ENCODE results near the gene SH2D2A.
A peak's percentile ranks its signal among the peaks of the same experiment; 100 is the strongest.

The SH2D2A gene

DNA sequence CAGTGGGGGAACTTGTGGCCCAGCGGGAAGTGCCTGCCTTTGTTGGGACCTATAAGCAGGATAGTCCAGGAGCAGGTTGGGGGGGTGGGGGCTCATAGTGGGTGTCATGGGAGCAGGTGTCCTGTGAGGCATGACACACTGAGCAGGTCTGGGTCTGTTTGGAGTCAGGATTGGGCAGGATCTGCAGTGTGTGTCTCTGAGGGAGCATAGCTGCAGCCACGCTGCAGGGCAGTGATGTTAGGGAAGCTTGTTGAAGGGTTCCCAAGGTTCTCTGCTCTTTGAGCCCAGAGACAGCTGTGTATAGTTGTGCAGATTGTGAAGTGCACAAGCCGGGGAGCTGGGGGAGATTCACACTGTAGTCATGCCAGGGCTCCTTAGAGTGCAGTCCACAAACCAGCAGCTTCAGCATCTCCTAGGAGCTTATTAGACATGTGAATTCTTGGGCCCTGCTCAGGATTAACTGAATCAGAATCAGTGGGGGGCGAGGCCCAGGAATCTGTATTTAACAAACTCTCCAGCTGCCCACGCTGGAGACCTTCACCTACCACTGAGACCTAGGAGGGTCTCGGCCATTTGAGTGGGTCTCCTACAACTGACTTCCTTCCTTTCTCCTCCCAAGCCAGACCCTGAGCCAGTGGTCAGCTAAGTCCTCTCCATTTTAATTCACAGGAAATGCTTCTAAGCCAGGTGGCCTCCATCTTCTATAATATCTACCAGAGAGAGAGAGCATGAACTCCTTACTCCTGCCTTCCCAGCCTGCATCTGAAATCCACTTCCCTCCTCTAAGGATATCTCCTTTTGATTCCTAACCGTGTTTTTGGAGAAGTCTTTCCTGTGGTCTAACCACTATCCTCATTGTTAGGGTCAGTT, 31.2 kb upstream of the SH2D2A start:
- no peak for DNase-seq

DNA sequence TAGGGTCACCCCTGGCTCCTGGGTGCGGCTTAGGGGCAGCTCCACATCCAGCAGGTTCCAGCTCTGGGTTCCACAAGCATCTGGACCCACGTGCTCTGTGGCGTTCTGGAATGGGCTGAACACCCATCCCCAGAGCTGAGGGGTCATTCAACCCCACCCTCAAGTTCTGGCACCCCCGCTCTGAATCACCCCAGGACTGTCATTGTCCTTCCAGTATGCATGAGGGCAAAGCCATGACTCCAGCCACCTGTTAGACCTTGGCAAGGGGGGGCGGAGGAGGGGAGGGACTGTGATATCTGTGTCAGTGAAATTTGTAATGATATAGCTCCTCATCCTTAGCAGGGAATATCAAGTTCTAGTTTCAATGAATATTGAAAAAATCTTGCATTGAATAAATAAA, 30.0 kb upstream of the SH2D2A start:
- no peak for DNase-seq

GRCh38 chr1:156845953-156846545, 29.4 kb upstream of the SH2D2A start:
- DNase-seq = no peak

DNA sequence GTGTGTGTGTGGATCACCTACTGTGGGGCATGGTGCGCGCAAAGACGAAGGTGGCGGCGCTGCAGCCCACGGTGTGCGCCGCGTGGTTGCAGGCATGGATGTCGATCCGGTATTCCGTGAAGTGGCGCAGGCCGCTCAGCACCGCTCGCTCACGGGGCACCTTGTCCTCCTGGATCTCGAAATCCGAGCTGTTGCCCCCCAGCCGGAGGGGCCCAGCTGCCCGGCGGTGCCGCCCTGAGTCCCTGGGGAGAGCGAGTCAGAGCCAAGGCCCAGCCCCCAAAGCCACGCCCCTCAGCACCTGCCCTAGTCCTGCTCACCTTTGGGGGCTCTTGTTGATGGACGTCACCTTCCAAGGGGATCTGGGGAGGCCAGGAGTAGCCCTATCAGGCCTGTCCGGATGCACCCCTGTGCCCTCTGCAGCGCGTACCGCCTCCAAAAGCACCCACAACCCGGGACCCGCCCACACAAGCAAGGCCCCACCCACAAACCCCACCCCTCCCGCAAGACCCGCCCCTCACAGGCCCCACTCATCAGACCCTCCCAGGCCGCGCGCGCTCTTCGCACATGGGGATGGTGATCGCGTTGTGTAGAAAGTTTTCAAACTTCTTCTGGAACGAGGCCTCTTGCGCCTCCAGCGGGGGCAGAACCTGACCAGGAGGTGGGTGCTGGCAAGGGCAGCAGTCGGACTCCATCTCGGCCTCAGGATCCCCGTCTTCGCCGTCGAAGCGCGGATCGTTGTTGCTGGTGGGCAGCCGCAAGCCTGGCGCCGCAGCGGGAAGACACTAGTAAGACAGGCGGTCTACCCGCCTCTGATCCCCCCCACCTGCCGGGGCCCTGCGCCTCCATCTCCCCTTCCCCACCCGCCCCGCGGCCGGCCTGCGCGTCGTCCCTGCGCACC, 28.7 kb upstream of the SH2D2A start:
- no peak for DNase-seq

DNA sequence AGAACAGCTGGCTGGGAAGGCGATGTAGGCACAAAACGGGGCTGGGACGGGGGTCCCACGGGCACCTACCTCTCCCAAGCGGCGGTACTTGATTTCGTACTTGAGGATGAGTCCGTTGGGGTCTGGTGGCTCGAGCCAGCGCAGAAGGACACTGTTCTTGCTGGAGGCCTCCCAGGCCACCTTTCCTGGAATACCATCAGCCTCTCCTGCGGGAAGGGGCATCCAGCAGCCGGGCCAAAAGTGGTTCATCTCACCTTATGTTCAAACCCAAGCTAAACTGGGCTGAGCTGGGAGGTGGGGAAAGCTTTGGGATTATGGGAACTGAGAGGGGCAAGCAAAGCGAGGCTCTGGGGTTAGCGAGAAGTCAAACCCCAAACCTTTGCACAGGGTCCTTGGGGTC, 28.0 kb upstream of the SH2D2A start:
- no peak for DNase-seq

- no peak for DNase-seq
These were observed 27.5 kb upstream of the SH2D2A start for GRCh38 chr1:156844102-156844501.

GRCh38 chr1:156842618-156843300, 26.1 kb upstream of the SH2D2A start:
- no peak for DNase-seq

DNA sequence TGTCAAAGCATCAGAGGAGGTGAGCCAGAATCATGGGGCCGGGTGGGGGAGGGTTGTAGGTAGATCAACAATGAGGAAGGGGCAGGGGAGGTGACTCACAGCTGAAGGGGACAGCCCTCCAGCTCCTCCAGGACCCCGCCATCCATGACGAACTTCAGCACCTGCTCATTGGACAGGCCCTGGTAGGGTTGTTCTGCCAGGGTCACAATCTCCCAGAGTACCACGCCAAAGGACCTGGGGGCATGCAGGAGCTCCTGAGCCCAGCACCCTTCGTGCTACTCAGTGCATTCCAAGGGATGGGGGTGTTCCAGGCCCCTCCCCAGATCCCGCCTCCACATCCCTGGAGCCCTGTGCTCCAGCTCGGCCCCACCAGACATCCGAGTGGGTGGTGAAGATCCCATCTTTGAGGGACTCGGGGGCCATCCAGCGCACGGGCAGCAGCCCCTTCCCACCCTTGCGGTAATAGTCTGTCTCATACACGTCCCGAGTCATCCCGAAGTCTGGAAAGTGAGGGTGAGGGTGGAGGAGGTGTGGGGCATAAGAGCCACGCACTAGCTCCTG, 24.7 kb upstream of the SH2D2A start:
- DNase-seq = no peak

- DNase-seq = no peak
These were observed 24.2 kb upstream of the SH2D2A start for GRCh38 chr1:156840898-156841279.

GRCh38 chr1:156840186-156840897, 23.7 kb upstream of the SH2D2A start:
- no peak for DNase-seq

GRCh38 chr1:156839426-156840109, 22.9 kb upstream of the SH2D2A start:
- DNase-seq = peak; percentile 63 to 75

- peak in 1 of 2 experiments; percentile 39 for DNase-seq
These were observed 22.3 kb upstream of the SH2D2A start for GRCh38 chr1:156838972-156839371.

DNA sequence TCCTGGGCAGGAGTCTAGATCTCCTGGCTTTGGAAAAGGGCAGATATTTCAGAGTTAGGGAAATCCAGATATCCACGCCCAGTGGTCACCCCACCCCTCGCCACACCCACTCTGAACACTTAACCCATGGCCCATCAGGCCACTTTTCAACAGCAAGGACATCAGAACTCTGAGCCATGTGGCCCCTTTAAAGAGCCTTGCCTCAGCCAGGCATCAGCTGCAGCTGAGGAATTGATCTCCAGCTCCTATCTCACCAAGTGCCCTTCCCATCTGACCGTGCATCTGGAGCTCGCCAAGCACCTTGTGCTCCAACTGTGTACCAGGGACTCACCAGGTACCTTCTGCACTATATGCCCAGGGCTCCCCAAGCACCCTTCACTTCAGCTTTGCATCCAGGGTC, 20.2 kb upstream of the SH2D2A start:
- DNase-seq = no peak

DNA sequence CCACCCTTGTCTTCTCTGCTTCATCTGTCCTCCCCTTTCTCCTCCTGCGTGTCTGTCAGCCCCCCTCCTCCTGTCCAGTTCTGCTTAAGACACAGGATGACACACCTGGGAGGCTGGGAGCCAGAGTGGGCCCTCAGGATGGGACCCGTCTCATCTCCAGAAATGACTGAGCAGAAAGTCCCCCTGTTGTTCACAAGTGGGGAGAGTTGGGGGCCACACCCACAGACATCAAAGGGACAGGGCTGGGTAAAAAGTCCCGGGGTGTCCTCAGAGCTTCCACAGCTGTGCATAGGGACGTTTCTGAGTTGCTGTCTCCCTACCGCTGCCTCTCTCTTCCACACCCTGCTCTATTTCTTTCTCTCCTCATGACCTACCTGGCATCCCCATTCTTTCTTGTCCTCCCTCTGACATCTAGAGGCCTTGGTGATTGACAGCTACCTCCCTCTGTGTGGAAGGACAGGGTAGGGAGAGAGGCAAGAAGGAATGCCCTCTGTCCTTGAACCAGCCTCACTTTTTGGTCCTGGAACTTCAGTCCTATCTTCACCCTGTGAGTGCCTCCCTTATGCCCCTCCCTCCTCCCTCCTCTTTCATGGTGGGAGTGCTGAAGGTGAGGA, 19.5 kb upstream of the SH2D2A start:
- no peak for DNase-seq

GRCh38 chr1:156834322-156834721, 17.7 kb upstream of the SH2D2A start:
- DNase-seq = no peak

DNA sequence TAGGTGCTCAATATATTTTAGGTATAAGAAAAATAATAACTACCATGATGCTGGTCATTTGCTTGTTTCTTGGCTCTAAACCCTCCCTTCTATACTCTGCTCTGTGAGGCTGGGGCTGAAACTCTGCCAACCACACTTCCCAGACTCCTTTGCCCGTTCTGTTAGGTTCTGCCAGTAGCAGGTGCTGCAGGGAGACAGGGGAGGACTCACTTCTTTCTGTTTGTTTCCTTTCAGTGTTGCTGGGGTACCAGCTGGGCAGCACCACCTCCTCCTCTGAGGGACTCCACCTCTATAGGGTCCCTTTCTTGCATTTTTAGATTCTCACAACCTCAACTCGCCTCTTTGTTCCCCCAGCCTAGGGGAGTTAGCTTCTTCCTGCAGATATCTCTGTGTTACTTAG, 17.0 kb upstream of the SH2D2A start:
- DNase-seq = no peak

GRCh38 chr1:156832434-156832833, 15.8 kb upstream of the SH2D2A start:
- no peak for DNase-seq

GRCh38 chr1:156828400-156829124, 11.9 kb upstream of the SH2D2A start:
- no peak for DNase-seq

- DNase-seq = no peak
These were observed 10.0 kb upstream of the SH2D2A start for GRCh38 chr1:156826630-156827029.

DNA sequence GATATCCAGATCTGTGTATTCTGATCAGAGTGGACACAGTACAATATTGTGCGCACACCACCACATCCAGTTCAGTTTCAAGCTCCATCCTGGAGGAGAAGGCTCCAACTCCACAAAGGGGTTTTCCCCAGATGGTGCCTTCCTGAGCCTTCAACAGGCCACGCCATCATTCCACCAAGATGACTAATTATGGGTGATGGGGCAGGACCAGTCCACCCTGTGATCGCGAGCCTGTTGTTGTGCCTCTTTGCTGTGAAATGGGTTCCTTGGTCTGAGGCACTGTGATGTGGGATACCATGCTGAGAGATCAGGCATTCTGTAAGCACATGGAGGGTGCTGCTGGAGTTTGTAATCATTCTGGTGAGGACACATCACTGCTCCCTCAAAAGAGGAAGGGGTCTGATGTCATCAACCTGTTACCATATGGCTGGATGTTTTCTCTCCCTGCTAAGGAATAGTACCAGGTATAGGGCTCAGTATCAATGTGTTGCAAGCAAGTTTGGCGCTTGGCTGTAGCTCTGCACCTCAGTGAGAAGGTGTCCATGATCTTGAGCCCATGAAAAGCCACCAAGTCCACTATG, 6.7 kb upstream of the SH2D2A start:
- DNase-seq = no peak

Measured in NCI-H187 (cell line).